GM19467 (cell line): ENCODE data around the gene ANKRD39.
"Not testable (repeated sequence)": the region's sequence is repeated elsewhere in the genome, so short reads cannot be mapped to it uniquely, and the experiment has no call there.

ENCODE experiments used
- ATAC-seq: cut with Tn5 transposase; IDR thresholded peaks from one replicate; pipeline ENCODE4 v1.9.1; 2021; ENCODE audit warnings: mild to moderate bottlenecking, moderate library complexity; ENCODE audit not compliant: unreplicated experiment

Gene ANKRD39

DNA sequence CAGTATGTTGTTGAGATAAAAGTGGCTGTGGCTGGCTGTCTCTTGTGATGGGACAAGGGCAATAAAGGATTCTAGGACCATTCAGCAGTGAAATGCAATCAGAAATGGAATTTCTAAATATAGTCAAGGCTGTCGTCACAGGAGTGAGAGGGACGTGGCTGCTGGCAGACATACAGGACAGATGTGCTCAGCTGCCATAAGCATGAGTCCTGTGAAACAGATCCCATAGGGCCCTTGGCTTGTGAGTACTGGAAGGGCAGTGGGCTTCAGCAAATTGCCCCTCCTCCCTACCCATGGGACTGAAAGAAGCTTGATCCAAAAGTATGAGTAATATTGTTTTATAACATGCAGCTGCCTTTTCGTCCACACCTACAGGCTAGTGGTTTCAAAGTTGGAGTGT lies 45.9 kb downstream of the ANKRD39 start:
- ATAC-seq = no peak

DNA sequence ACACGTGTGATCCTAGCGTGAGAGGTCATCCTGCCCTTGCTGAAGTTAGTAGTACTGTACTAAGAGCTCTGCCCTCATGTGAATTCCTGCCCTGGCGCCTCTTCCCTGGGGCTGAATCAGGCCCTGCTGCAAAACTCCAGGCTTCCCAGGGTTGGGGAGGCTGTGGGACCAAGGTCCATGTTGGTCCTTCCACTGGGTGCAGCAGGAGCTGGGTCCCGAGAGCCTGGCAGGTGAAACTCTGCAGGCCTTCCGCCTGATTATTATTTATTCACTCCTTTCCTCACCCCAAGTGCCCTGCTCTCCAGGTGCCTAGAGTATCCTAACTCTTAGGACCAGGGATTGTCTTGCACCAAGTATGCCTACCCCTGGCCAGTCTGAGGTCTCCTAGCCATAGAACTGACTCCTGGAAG lies 47.0 kb downstream of the ANKRD39 start:
- ATAC-seq = no peak

DNA sequence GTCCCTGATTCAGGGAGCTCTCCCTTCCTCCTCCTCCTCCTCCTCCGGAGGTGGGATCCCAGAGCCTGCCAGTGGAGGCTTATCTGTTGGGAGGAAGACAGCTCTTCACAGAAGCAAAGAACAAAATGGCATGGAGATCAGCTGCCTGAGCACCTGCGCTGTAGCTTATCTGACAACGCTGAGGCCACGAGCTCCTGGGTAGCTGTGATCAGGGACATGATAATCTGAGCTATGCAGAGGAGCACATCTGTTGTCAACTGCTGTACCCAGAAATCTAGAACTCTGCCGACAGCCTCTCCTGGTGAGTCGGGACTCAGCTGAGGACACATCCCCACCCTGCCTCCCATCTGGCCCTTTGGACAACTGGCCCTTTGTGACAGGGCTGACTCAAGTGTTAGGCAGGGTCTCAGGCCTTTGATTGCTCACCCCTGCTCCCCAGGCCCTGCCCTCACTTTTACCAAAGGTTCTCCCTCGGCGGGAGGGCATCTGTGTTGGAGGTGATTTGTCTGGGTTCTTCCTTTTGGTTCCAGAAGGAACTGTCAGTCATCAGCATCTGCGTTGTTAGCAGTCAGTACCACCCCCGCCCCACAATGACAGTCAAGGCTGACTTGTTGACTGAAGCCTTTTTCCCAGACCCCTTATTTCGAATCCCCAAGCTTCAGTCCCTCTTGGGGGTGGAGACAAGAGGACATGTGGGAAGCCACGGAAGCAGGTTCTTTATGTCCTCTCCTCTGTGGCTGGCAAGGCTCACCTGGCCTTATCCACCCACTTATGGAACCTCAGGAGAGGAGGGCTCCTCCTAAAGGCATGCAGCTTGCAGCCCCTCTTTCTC lies 47.6 kb downstream of the ANKRD39 start:
- ATAC-seq = no peak

DNA sequence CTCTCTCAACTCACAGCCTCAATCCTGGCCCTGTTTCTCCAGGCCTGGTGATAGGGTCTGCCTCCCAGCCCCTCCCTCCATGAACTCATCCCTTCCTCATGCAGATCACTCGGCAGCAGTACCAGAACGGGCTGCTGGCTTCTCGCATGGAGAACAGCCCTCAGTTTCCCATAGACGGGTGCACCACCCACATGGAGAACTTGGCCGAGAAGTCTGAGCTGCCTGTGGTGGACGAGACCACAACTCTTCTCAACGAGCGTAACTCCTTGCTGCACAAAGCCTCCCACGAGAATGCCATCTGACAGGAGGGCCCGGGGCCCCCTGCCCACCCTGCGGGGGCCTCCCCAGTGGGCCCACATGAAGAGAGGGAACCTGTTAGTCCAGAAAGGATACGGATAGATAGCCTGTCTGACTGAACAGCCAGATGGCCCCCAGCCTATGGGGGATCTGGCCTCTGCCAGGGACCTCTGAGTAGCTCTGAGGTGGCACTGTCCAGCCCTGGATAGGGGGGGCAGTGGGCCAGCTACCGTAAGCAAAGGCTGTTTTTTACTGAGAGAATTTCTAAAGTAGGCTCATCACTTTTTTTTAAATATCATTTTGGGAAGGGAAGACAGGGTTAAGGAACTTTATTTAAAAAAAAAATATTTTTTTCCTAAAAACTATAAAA lies 48.5 kb downstream of the ANKRD39 start:
- ATAC-seq = no peak

DNA sequence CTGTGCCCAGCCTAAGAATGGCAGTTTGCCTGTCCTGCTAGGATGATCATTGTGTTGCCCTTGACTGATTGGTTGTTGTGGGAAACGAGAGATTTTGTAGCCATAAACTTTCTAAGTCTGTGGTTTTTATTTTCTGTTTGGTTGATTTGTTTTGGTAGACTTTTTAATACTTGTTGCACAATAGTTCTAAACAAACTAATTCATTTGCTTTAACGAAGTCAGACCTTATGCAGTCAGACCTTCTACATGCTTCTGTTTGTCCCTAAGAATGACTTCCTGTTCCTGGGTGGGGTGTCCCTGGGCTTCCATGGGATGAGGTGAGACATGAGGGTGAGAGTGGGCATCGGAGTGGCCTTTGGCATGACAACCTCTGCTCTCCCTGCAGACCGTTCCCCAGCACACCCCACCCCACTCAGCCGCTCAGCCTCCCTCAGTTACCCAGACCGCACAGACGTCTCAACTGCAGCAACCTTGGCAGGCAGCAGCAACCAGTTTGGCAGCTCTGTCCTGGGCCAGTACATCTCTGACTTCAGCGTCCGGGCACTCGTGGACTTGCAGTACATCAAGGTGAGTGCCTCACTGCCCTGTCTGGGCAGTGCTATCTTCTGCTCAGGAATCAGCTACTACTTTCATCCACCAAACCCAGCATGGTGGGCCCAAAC lies 49.5 kb downstream of the ANKRD39 start:
- no peak for ATAC-seq

DNA sequence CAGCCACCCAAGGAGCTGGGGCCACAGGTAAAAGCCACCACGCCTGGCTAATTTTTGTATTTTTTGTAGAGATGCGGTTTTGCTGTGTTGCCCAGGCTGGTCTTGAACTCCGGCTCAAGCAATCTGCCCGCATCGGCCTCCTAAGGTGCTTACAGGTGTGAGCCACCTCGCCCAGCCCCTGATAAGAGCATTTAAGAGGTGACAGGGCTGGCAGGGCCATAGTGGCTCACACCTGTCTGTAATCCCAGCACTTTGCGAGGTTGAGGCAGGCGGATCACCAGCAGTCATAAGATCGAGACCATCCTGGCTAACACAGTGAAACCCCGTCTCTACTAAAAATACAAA lies 50.7 kb downstream of the ANKRD39 start:
- ATAC-seq = no peak

DNA sequence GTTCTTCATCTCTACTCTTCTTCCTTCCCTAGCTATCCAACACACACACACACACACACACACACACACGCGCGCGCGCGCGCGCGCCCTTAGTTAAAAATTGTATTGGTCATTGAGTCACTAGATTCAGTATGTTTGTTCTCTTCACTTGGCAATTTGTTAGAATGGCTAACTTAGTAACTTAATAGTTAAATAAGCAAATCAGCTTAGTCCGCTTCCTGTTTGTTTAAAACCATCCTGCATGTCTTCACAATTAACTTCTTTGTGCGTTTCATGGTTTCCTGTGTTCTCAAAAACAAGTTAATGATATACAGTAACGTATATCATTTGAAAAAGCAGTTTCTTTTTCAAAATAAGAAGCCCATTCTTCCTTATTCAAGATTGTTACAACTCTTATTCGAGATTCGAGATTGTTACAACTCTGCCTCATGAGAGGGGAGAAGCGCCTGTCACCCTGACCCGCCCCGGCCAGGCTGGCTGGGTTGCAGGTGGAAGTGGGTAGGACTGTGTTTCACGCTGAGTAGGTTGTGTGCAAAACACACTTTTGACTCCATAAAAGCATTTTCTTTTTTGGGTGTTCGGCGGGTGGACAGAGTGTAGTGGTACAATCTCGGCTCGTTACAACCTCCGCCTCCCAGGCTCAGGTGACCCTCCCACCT lies 51.2 kb downstream of the ANKRD39 start:
- peak; percentile 60 for ATAC-seq

DNA sequence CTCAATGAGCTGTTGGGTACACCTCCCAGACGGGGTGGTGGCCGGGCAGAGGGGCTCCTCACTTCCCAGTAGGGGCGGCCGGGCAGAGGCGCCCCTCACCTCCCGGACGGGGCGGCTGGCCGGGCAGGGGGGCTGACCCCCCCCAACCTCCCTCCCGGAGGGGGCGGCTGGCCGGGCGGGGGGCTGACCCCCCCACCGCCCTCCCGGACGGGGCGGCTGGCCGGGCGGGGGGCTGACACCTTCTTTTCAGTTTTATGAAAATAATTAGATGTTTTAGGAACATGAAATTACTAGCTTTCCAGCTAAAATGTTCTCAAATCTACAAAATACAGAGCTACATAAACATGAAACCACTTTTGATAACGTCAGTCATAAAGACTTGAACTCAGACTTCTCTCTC lies 51.9 kb downstream of the ANKRD39 start:
- ATAC-seq = not testable (repeated sequence)

DNA sequence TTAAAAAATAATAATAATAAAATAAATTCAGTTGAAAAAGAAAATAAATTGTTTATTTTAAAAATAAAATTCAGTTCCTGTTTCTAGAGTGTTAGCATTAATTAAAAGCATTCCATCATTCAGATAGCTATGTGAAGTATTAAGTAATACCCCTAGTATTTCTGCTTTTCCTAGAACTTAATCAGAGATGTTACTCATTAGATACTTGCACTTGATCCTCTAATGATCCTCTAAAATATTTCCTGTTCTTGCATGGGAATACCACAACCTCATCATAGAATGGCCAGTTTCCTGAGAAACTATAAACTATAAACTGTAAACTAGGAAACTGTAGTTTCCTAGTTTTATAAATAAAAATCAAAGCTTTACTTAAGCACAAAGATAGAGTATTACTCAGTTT lies 52.8 kb downstream of the ANKRD39 start:
- ATAC-seq = no peak

DNA sequence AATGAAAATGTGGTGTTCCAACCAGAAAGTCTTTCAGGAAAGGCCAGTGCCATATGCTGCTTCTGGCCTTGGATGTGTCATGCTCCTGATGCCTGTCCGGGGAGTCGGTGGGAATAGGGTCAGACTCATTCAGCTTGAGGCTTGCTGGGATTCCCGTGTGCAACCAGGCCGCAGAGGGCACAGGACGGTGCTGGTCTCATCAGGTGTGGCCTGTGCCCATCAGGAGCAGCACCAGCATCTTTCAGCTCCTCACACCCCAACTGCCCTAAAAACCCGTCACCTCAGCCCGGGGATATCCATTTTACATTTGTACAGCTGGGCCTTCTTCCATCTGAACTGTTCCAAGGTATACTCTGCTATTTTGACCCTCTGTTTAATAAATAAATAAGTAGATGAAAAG lies 55.1 kb downstream of the ANKRD39 start:
- no peak for ATAC-seq

DNA sequence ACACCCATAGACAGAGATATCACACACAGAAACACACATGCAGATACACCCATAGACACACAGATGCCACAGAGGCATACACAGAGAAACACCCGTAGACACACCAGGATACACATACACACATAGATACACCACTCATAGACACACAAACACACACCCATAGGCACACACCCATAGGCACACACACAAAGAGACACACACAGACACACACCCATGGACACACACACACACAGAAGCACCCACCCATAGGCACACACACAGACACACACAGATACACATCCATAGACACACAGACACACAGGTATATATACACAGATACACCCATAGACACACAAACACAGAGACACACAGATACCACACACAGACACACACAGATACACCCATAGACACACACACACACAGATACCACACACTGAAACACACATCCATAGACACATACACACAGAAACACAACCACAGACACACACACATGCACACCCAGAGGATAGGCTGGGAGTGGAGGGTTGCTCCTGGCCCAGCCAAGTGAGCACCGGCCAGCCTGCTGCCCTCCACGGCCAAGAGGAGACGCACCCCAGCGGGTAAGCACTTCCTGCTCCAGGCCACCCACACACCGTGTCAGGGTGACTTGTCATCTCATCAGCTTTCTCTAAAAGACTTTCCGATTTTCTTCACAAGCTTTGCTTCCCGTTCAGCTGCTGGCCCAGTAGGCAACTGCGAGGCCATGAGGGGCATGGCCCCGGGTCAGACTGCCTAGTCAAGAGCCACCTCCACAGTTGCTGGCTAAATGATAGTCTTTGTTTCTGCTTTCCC lies 55.8 kb downstream of the ANKRD39 start:
- ATAC-seq = no peak

DNA sequence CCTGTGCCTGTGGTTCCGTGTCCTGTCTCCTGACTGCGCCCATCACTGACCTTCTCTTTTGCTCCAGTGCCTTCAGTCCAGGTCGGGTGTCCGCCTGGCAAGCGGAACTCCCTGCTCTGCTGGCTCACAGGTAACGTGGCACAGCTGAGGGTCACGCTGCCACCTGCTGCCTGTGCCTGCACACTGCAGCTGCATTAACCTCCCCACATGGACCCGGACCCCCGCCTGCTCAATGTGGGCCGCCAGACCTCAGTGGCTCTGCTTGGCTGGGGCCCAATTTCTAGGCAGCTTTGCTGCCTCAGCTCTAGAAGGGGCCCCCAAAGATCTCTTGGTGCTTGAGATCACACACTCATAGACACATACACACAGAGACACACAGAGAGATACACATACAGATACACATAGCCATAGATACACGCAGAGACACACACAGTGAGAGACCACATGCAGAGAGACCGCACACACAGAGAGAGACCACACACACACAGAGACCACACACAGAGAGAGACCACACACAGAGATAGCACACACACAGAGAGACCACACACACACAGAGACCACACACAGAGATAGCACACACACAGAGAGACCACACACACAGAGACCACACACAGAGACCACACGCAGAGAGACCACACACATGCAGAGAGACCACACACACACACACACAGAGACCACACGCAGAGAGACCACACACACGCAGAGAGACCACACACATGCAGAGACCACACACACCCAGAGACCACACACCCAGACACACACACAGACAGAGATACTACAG lies 56.6 kb downstream of the ANKRD39 start:
- peak; percentile 57 for ATAC-seq

DNA sequence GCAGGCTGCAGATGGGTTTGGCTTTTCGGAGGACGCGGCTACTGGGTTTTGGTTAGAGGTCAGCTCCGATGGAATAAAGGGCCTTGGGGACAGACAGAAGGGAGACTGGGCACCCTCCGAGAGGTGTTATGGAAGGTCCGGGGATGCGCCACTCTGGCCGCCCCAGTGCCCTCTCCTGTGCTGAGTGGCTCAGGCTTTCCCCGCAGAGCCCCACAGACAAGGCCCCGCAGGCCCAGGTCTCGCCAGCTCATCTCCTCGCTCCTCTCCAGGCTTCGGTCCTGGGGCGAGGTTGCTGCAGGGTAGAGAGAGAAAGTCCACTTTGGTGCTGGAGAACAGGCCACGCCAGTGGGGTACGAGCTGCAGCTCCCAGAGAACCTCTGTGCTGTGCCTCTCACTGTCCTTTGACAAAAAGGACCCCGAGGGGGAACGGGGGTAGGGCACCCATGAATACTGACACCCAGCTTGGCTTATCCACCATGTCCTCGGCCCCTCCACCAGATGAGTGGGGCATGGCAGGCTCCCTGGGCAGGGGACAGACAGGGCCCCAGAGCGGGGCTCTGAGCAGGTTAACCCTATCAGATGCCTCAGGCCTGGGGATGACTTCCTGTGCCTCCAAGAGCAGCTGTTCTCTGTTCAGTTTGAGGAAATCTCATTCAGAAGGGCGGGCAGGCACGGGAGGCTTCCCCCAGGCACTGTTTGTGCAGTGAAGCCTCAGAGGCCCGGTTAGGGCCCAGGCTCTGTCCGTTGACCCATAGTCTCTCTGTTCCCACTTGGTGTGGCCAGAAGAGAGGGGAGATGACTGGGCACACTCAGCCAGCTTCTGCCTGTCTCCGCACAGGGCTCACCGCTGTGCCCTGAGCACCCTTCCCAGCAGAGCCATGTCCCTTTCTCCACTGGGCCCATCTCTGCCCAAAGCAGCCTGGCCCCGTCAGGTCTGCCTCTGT lies 57.5 kb downstream of the ANKRD39 start:
- ATAC-seq = peak; percentile 9

DNA sequence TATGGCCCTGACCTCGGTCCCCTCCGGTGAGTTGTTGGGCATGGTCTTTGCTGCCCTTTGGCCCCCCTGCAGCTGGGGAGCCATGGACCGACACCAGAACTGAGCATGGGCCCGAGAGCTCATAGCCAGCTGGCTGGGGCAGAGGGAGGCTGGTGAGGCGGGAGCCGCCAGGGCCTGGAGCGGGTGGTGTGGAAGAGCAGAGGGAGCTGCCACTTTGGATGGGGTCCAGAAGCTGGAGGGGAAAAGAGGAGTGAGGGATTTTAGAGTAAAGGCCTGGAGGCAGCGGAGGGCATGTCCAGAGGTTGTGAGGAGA lies 58.2 kb downstream of the ANKRD39 start:
- ATAC-seq = no peak

DNA sequence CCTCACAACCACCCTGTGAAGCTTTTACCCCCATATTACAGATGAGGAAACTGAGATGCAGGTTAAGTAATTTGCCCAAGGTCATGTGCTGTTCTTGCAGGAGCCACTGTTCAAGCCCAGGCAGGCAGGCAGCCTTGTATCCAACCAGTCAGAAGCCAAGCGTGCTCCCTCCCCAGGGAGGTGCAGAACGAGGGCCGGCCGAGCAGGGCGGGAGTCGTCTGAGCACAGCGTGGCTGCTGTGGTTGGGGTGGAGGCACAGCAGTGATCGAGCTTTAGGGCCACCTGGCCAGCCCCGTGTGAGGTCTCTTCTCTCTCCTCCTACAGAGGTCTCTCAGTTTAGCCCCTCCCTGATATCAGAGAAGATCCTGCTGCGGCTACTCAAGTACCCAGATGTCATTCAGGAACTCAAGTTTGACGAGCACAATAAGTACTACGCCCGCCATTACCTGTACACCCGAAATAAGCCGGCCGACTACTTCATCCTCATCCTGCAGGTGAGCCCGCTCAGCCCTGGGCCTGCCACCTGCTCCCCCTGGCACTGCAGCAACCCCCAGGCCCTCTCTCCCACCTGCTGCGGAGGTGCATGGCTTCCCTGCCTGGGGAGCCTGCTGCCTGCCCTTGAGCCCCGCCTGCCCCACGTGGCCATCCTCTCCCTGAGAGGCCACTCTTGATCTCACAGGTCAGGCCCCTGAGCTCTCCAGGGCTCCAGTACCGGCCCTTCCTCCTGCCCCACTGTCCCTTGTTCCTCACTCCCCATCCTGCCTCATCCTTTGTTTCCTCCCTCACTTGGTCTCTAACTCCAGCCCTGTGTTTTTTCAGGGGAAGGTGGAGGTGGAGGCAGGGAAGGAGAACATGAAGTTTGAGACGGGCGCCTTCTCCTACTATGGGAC lies 58.8 kb downstream of the ANKRD39 start:
- ATAC-seq = no peak
